Activated CD4-positive, alpha-beta memory T cell treated with anti-CD3 and anti-CD28 coated beads for 36 hours (primary cell): Measurements from ENCODE around the gene CS. TPM values are rescaled to one million over a fixed set of nuclear protein-coding genes. Genes with fewer than 3 reads are reported as not detected.

Experiments used
- CTCF ChIA-PET: fragments of 350-600 bp; sonication (Branson Sonifier 250); formaldehyde crosslinking; loops from one replicate; lab custom pipeline; 2021; ENCODE audit warnings: antibody characterized with exemption, inconsistent platforms; lab: Charles Lee
- POLR2A ChIA-PET: fragments of 350-600 bp; sonication (Branson Sonifier 250); formaldehyde crosslinking; loops from one replicate; lab custom pipeline; 2021; ENCODE audit warnings: antibody characterized with exemption; lab: Charles Lee
- DNase-seq: peaks from one replicate; pipeline ENCODE4 v3.0.0-alpha.2; 2020
- H3K27ac Mint-ChIP-seq: one replicate; pipeline ENCODE4 v1.8.0; 2021; ENCODE audit warnings: mixed read lengths
- H3K27me3 Mint-ChIP-seq: one replicate; pipeline ENCODE4 v1.8.0; 2021; ENCODE audit warnings: mixed read lengths
- H3K36me3 Mint-ChIP-seq: one replicate; pipeline ENCODE4 v1.8.0; 2021; ENCODE audit warnings: mixed read lengths
- H3K4me1 Mint-ChIP-seq: one replicate; pipeline ENCODE4 v1.8.0; 2021; ENCODE audit warnings: low read depth, mixed read lengths
- H3K4me3 Mint-ChIP-seq: one replicate; pipeline ENCODE4 v1.8.0; 2021; ENCODE audit warnings: mild to moderate bottlenecking, mixed read lengths
- H3K9me3 Mint-ChIP-seq: one replicate; pipeline ENCODE4 v1.8.0; 2021; ENCODE audit warnings: mixed read lengths
- intact Hi-C: fragments of 100-400 bp; cut with micrococcal nuclease; formaldehyde crosslinking; loops from one replicate; pipeline ENCODE4 v1.15.1; 2023
- total RNA-seq, 2 experiments: library from RNA; stranded (reverse); gene quantifications; one replicate each; pipeline ENCODE4 v1.2.3, GENCODE V29; 2021

The CS gene
- total RNA-seq, 2 experiments from 2014 or later: 304 to 309 TPM

GRCh38 chr12:56260921-56261320 is 39.2 kb downstream of the CS start:
- ChIA-PET CTCF (no interaction called here), POLR2A (no interaction called here)
- no peak for DNase-seq
- H3K9me3 Mint-ChIP-seq: no peaks in the 10 kb centered on the region
- intact Hi-C loops: no loop called here
- H3K4me3 Mint-ChIP-seq: no peak overlapping the region
- no peak overlapping the region for H3K27ac Mint-ChIP-seq
- no peaks in the 10 kb centered on the region for H3K36me3 Mint-ChIP-seq
- no peaks in the 10 kb centered on the region for H3K27me3 Mint-ChIP-seq
- peaks cover 24% of the 10 kb centered on the region for H3K4me1 Mint-ChIP-seq

- DNase-seq: no peak
- Mint-ChIP-seq H3K36me3 (no peaks in the 10 kb centered on the region), H3K27ac (no peak overlapping the region), H3K4me1 (peaks cover 20% of the 10 kb centered on the region), H3K9me3 (no peaks in the 10 kb centered on the region), H3K27me3 (no peaks in the 10 kb centered on the region), H3K4me3 (no peak overlapping the region)
- ChIA-PET POLR2A (no interaction called here), CTCF (interaction anchor here (1.9 kb wide), 1 partner anchor 69 kb away, joined by 6 read pairs; no protein-coding TSS in a partner anchor)
- intact Hi-C loops: no loop called here
Observed at GRCh38 chr12:56260380-56260779, 39.8 kb downstream of the CS start.

DNA sequence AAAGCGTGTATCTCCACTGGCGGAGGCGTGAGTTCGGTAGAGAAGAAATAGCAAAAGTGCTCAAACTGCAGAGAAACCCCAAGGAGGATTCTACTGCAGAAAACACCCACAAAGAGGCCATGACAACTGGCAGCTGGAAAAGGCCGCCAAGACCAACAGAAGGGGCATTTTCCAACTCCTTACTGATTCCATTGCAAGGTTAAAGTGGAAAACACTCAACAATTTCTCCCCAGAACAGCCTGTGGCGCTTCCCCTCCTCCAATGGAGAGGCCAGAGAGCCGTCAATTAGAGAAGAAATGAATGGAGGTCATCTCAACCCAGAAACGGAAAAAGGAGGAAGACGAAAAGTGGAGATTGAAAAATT is 41.3 kb downstream of the CS start:
- H3K27me3 Mint-ChIP-seq: no peaks in the 10 kb centered on the region
- peak overlapping the region; percentile 81 for H3K27ac Mint-ChIP-seq
- H3K9me3 Mint-ChIP-seq: no peaks in the 10 kb centered on the region
- H3K4me3 Mint-ChIP-seq: peak overlapping the region; percentile 87
- DNase-seq: no peak
- intact Hi-C loops: loop anchor here (1.0 to 5.0 kb wide), 5 partner anchors 7 to 140 kb away; partner anchors contain the start of genes COQ10A, NABP2, RNF41 and STAT2
- peaks cover 19% of the 10 kb centered on the region for H3K4me1 Mint-ChIP-seq
- POLR2A ChIA-PET: interaction anchor here (1.0 to 1.8 kb wide), 6 partner anchors 9 to 141 kb away, joined by 3 to 10 read pairs (median 4); partner anchors contain the start of genes RNF41, SMARCC2, STAT2 and ZC3H10
- CTCF ChIA-PET: interaction anchor here (0.7 to 4.6 kb wide), 25 partner anchors 8 to 322 kb away, joined by 3 to 21 read pairs (median 6); partner anchors contain the start of genes COQ10A, ESYT1, IL23A and RNF41
- peaks cover 6% of the 10 kb centered on the region for H3K36me3 Mint-ChIP-seq

DNA sequence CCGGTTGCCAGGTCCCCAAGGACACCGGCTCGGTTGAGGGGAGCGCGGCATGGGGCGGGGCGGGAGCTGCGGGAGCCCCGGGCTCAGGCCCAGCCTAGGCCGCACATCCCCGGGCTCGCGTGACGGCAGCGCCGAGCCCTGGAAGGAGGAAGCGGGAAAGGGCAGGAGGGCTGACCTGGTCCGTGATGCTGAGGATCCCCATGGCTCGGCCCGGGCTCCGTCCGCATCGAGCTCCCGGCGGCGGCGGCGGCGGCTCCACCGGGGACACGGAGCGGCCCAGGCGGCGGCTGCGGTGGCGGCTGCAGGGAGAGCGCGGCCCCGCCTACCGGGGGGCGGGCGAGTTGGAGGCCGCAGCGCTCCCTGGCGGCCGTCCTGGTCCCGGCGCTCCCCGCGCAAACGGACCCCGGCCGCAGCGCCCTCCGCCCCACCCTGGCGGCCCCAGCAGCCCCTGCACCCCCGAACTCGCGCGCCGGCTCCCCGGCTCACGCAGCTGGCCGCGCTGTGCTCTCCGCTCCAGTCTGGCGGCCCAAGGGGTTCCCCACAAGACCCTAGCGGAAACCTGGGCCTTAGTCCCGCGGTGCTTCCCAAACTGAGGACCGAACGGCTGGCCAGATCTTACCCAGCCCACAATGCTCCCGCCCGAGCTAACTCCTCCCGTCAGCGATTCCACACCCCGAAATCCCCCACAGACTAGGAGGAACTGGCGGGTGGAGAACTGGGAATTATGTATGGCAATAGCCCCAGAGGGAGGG is 41.9 kb downstream of the CS start, which contains the start of gene ANKRD52:
Gene ANKRD52, minus strand, starts transcription at position 317 of the 752 bp plus-strand sequence. Its CDS starts 115 bp downstream, at position 202.
- peak; percentile 82 for DNase-seq
- POLR2A ChIA-PET: interaction anchor here (0.6 to 1.8 kb wide), 7 partner anchors 8 to 140 kb away, joined by 3 to 10 read pairs (median 4); partner anchors contain the start of genes RNF41, SMARCC2, STAT2 and ZC3H10
- H3K4me3 Mint-ChIP-seq: peak within 1 kb of the TSS; percentile 87
- peaks cover 12% of the 10 kb centered on the region for H3K36me3 Mint-ChIP-seq
- H3K27ac Mint-ChIP-seq: peak within 1 kb of the TSS; percentile 81
- CTCF ChIA-PET: interaction anchor here (0.6 to 4.6 kb wide), 39 partner anchors 8 to 529 kb away, joined by 3 to 21 read pairs (median 5); partner anchors contain the start of genes CNPY2, COQ10A, ESYT1 and IL23A
- intact Hi-C loops: loop anchor here (1.0 to 5.0 kb wide), 5 partner anchors 8 to 139 kb away; partner anchors contain the start of genes COQ10A, NABP2, RNF41 and STAT2
- H3K27me3 Mint-ChIP-seq: no peaks in the 10 kb centered on the region
- peaks cover 19% of the 10 kb centered on the region for H3K4me1 Mint-ChIP-seq
- H3K9me3 Mint-ChIP-seq: no peaks in the 10 kb centered on the region

- H3K27me3 Mint-ChIP-seq: no peaks in the 10 kb centered on the region
- peak overlapping the region; percentile 87 for H3K4me3 Mint-ChIP-seq
- peak; percentile 15 for DNase-seq
- H3K4me1 Mint-ChIP-seq: peaks cover 19% of the 10 kb centered on the region
- H3K9me3 Mint-ChIP-seq: no peaks in the 10 kb centered on the region
- H3K36me3 Mint-ChIP-seq: peaks cover 17% of the 10 kb centered on the region
- intact Hi-C loops: loop anchor here (1.0 to 5.0 kb wide), 5 partner anchors 9 to 138 kb away; partner anchors contain the start of genes COQ10A, NABP2, RNF41 and STAT2
- peak overlapping the region; percentile 59 for H3K27ac Mint-ChIP-seq
- ChIA-PET CTCF (interaction anchor here (0.7 to 4.6 kb wide), 34 partner anchors 9 to 528 kb away, joined by 3 to 21 read pairs (median 5); partner anchors contain the start of genes CNPY2, COQ10A, ESYT1 and IL23A), POLR2A (interaction anchor here (0.6 to 1.8 kb wide), 7 partner anchors 8 to 140 kb away, joined by 3 to 10 read pairs (median 4); partner anchors contain the start of genes RNF41, STAT2 and ZC3H10)
Observed at GRCh38 chr12:56257491-56258067, 42.6 kb downstream of the CS start.

DNA sequence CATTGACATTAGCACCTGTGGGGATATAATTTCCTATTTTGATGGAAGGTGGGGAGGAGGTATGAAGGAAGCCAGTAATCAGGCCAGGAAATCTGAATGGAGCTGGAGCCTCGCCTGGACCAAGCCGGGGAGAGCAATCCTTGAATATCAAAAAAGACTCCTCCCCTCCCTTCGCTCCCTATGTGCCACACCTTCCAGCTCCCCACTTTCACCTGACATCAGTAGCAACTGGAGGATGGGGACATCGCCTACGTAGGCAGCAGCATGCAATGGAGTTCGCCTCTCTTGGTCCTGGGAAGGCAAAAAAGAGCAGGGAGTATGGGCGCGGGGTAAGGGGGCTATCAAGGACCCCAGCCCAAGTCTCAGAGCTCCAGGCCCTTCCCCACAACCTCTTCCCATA is 43.1 kb downstream of the CS start:
- Mint-ChIP-seq H3K36me3 (peaks cover 20% of the 10 kb centered on the region), H3K4me1 (peaks cover 19% of the 10 kb centered on the region)
- intact Hi-C loops: loop anchor here (5.0 kb wide), 1 partner anchor 35 kb away; the partner anchor contains the start of genes NABP2 and RNF41

GRCh38 chr12:56256326-56256960 is 43.7 kb downstream of the CS start:
- ChIA-PET CTCF (interaction anchor here (0.9 to 4.6 kb wide), 7 partner anchors 10 to 208 kb away, joined by 3 to 21 read pairs (median 6); partner anchors contain the start of genes COQ10A, RNF41, SMARCC2 and STAT2), POLR2A (no interaction called here)
- H3K4me3 Mint-ChIP-seq: peak overlapping the region; percentile 87
- no peak for DNase-seq
- no peaks in the 10 kb centered on the region for H3K27me3 Mint-ChIP-seq
- intact Hi-C loops: loop anchor here (5.0 kb wide), 1 partner anchor 34 kb away; the partner anchor contains the start of genes NABP2 and RNF41
- H3K36me3 Mint-ChIP-seq: peaks cover 24% of the 10 kb centered on the region
- peak overlapping the region; percentile 43 for H3K27ac Mint-ChIP-seq
- H3K9me3 Mint-ChIP-seq: no peaks in the 10 kb centered on the region
- H3K4me1 Mint-ChIP-seq: peaks cover 19% of the 10 kb centered on the region

More for the DNA sequence above, 43.1 kb downstream of the CS start:
- H3K27me3 Mint-ChIP-seq: no peaks in the 10 kb centered on the region
- H3K4me3 Mint-ChIP-seq: peak overlapping the region; percentile 87
- ChIA-PET CTCF (interaction anchor here (0.9 to 4.6 kb wide), 7 partner anchors 10 to 207 kb away, joined by 3 to 21 read pairs (median 6); partner anchors contain the start of genes COQ10A, RNF41, SMARCC2 and ZC3H10), POLR2A (interaction anchor here (0.7 kb wide), 1 partner anchor 84 kb away, joined by 3 read pairs; no protein-coding TSS in a partner anchor)
- peak overlapping the region; percentile 43 for H3K27ac Mint-ChIP-seq
- no peak for DNase-seq
- no peaks in the 10 kb centered on the region for H3K9me3 Mint-ChIP-seq

DNA sequence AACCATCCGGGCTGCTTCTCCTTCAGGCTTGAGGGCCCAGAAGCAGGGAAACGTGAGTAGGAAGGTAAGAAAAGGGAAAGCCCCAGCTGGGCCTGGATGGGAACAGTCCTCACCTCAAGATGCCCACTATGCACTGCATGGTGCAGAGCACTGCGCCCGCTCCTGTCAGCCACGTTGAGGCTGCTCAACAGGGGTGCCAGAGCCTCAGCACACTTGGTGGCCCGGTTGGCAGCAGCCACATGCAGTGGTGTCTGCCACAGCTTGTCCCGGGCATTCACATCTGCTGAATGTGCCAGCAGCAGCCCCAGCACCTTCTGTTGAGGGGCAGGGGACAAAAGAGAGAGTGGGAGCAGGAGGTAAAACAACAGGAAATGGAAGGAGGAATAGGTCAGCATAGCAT is 44.5 kb downstream of the CS start:
- Mint-ChIP-seq H3K4me3 (no peak overlapping the region), H3K27me3 (no peaks in the 10 kb centered on the region)

DNA sequence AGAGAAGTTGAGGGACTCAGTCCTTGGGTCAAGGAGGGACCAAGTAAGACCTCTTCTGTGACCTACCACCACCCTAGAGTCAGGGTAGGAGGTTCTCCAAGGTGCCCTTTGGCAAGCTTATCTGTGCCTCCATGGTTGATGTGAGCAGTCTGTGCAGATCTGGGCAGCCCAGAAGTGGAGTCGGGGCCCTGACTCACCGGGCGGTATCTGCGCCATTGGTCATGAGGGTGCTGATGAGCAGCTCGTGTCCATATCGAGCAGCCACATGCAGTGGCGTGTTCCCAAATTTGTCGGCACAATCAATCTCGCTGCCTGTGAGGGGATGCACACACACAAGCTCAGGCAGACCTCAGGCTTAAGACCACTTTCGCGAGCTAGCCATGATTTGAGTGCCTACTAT is 47.0 kb downstream of the CS start:
- peaks cover 31% of the 10 kb centered on the region for H3K36me3 Mint-ChIP-seq
- peaks cover 12% of the 10 kb centered on the region for H3K4me1 Mint-ChIP-seq
- no peaks in the 10 kb centered on the region for H3K27me3 Mint-ChIP-seq
- intact Hi-C loops: no loop called here
- DNase-seq: no peak
- no peak overlapping the region for H3K4me3 Mint-ChIP-seq
- ChIA-PET CTCF (interaction anchor here (0.6 to 1.2 kb wide), 2 partner anchors 28 to 44 kb away, joined by 3 read pairs; no protein-coding TSS in a partner anchor), POLR2A (interaction anchor here (1.6 kb wide), 1 partner anchor 14 kb away, joined by 4 read pairs; the partner anchor contains the start of gene COQ10A)
- no peak overlapping the region for H3K27ac Mint-ChIP-seq
- no peaks in the 10 kb centered on the region for H3K9me3 Mint-ChIP-seq

More for the DNA sequence above, 44.5 kb downstream of the CS start:
- CTCF ChIA-PET: interaction anchor here (0.6 to 4.6 kb wide), 5 partner anchors 11 to 104 kb away, joined by 3 to 21 read pairs (median 6); partner anchors contain the start of genes COQ10A, RNF41, SMARCC2 and STAT2
- Mint-ChIP-seq H3K27ac (no peak overlapping the region), H3K4me1 (peaks cover 19% of the 10 kb centered on the region), H3K9me3 (no peaks in the 10 kb centered on the region), H3K36me3 (peaks cover 24% of the 10 kb centered on the region)
- no peak for DNase-seq
- POLR2A ChIA-PET: no interaction called here
- intact Hi-C loops: loop anchor here (5.0 kb wide), 1 partner anchor 33 kb away; the partner anchor contains the start of genes NABP2 and RNF41

DNA sequence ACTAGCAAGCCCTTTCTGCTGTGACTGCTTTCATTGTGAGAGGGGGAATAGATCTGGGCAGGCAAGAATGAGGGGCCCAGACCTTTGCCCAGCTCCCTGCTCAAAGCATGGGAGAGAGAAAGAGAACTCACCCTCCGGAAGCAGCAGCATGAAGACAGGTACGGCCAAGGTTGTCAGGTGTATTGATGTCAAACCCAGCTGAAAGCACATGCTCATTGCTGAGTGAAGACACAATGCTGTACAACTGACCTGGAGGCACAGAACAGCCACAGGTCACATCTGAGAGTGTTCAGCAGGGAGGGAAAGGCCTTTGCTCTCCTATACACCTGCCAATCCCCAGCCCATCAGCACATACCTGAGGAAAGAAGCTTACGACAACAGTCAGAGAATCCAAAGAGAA is 47.5 kb downstream of the CS start:
- intact Hi-C loops: no loop called here
- Mint-ChIP-seq H3K36me3 (peaks cover 33% of the 10 kb centered on the region), H3K27ac (no peak overlapping the region), H3K4me1 (peaks cover 12% of the 10 kb centered on the region), H3K9me3 (no peaks in the 10 kb centered on the region), H3K27me3 (no peaks in the 10 kb centered on the region), H3K4me3 (no peak overlapping the region)
- DNase-seq: no peak
- ChIA-PET CTCF (interaction anchor here (0.6 to 1.2 kb wide), 2 partner anchors 27 to 44 kb away, joined by 3 read pairs; no protein-coding TSS in a partner anchor), POLR2A (interaction anchor here (1.6 kb wide), 1 partner anchor 14 kb away, joined by 4 read pairs; the partner anchor contains the start of gene COQ10A)
